ENCODE data around the gene CT45A1.
A peak's percentile ranks its signal among the peaks of the same experiment; 100 is the strongest.
"Not testable (repeated sequence)": the region's sequence is repeated elsewhere in the genome, so short reads cannot be mapped to it uniquely, and the experiment has no call there.

CT45A1 gene, protein sequence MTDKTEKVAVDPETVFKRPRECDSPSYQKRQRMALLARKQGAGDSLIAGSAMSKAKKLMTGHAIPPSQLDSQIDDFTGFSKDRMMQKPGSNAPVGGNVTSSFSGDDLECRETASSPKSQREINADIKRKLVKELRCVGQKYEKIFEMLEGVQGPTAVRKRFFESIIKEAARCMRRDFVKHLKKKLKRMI

GRCh38 chrX:135713183-135713689 is at the start of gene CT45A1:
TSS of gene CT45A1 (plus strand) at chrX:135713639. CDS start at chrX:135718941, 5,302 bp downstream.
- DNase-seq: peak in 1 of 4 experiments; percentile 1

DNA sequence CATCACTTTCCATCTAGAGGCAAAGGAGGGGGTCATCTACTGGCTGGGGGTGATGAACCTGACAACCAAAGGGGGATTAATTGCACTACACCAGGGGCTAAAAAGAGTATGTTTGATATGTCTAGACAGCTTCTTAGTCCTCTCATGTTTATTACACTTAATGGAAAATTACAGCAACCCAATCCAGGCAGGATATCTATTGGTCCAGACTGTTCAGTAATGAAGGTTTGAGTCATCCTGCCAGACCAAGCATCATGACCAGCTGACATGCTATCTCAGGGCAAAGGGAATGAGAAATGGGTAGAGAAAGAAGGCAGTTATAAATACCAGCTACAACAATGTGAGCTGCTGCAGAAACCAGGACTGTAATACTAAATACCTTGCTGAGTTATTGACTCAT is 40.5 kb upstream of the CT45A1 start:
- not testable (repeated sequence) for DNase-seq

DNA sequence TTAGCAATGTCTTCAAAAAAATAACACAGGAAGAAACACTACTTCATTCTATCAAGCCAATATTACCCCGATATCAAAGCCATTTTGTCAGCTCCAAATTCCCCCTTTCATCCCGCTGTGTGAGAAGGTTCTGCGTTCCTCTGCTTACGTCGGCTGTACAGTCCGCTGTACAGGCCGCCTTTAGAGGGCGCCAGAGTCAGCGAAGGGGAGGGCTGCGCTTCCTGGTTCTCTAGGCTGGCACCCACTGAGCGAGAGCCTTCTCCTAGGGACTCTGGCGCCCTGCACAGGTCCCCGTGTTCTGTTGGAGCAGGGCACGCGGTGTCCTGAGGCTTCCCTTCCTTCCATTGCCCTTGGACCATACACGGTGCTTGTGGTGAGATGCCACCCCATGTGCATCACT is 25.3 kb upstream of the CT45A1 start:
- no peak for DNase-seq

DNA sequence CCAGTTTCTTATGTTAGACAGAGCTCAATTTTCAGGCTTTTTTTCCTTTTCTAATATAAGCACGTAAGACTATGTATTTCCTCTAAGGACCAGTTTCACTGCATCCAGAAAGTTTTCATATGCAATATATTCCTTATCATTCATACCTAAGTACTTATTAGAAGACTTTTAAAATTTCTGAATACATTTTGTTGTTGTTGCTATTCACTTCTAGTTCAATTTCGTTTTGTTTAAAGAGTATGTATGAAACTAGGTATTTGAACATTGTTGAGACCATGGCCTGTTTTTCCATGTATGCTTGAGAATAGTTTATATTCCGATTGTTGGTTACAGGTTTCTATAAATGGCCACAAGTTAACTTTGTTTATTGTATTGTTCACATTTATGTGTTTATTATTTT is 18.0 kb upstream of the CT45A1 start:
- no peak for DNase-seq

DNA sequence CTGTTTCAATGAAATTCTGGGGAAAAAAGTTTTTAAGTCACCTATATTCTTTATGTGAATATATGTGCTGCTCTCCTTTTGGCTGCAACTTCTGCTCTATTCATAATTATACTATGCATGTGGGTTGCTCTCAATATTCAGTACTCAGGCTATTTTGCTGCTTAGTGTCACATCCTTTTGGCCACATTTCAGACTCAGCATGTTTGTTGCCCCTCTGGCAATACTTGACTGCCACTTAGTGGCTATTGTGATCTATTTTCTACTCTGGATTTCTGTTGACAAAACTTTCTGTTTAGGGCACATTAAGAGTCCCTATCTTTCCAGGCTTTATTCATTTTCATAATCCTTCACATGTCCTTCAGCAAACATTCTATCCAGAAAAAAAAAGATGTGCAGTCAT is 15.8 kb upstream of the CT45A1 start:
- no peak for DNase-seq

GRCh38 chrX:135698924-135699323 is 14.5 kb upstream of the CT45A1 start:
- no peak for DNase-seq

GRCh38 chrX:135707880-135708279 is 5.6 kb upstream of the CT45A1 start:
- DNase-seq: peak in 2 of 4 experiments; percentile 0 to 2

- DNase-seq: no peak
These were observed 356 bp downstream of the CT45A1 start for GRCh38 chrX:135713795-135714194.

GRCh38 chrX:135734666-135735065 is 21.2 kb downstream of the CT45A1 start:
- DNase-seq: not testable (repeated sequence)

DNA sequence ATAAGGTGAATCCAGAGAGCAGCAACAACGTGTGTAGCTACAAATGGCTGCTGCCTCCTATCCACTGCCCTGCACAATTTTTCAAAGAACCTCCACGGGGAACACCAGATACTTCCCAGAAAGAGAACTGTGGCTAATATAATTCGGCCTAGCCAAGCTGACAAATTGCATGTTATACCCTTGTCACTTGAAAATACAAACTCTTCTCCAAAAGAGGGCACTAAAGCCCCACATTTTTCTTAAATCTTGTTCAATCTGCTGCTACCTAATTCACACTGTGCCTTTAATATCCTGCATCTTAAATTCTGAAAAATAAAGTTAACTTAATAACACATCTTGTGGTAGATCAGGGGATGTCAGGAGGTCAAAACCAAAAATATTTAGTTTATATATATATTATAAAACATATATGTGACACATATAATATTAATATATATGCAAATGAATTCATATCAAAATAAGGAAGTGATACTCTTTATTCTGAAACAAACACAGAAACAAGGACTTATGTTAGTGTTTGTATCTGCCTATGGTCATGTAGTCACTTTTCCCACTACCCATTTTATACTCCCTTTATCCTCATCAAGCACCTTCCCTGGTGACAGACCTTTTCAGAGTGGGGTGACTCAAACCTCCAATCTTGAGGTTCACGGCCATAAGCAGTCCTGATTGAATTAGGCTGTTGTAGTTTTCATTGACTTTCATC is 24.1 kb downstream of the CT45A1 start:
- no peak for DNase-seq

- DNase-seq: no peak
These were observed 27.3 kb downstream of the CT45A1 start for GRCh38 chrX:135740681-135741149.

DNA sequence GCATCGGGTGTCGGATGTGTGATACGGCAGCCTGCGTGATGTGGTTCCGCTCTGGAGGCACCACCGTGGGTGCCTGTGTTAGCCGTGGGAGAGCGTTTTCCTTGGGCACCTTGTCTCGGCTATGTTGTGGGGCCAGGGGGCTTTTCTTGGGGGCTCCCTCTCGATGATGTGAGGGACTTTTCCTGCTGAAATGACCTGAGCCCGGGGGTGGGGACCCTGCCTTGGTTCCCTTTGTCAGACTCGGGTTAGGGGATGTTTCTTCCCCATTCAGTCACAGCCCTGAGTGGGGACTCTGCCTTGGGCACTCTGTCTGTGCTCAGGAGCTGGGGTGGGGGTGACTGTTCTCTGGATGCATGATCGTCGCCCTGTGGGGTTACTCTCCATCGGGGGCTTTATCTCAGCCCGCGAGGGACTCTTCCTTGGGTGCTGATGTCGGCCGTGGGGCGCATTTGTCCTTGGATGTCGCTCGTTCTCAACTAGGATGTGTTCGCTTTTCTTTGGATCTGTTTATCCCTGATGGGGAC is 27.8 kb downstream of the CT45A1 start:
- no peak for DNase-seq

- not testable (repeated sequence) for DNase-seq
These were observed 31.3 kb downstream of the CT45A1 start for GRCh38 chrX:135744739-135745138.

- DNase-seq: not testable (repeated sequence)
These were observed 54.7 kb downstream of the CT45A1 start, which contains the start of gene CT45A3 for GRCh38 chrX:135768091-135768490. TSS of gene CT45A3 (minus strand) at chrX:135768191. CDS start at chrX:135764444, 3,747 bp downstream.
